GM21786 (cell line): ENCODE measurements around the gene SFMBT1.

Experiments used
- ATAC-seq: cut with Tn5 transposase; IDR thresholded peaks from one replicate; pipeline ENCODE4 v1.9.1; 2021; ENCODE audit not compliant: unreplicated experiment

SFMBT1 gene

DNA sequence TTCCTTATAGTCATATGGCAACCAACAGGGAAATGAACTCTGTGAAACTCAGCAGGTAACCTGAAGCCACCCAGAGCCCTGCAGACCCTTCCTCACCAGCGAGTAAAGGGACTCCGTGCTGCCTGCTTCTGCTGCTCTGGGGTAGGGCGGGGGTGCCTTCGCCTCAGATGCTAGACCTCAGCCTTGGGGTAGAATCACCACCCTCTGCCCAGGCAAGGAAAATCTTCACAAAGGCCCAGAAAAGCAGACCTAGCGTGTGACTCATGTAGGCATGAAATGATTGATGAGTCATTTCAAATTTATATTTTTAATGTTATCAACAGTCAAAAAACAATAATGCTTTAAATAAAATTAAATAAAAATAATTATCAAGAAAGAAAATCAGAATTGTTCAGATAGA, 155.1 kb downstream of the SFMBT1 start:
- ATAC-seq, result no peak

GRCh38 chr3:52889901-52890300, 156.0 kb downstream of the SFMBT1 start:
- ATAC-seq, result no peak

- ATAC-seq, result no peak
Observed at GRCh38 chr3:52887166-52887565, 158.7 kb downstream of the SFMBT1 start.

DNA sequence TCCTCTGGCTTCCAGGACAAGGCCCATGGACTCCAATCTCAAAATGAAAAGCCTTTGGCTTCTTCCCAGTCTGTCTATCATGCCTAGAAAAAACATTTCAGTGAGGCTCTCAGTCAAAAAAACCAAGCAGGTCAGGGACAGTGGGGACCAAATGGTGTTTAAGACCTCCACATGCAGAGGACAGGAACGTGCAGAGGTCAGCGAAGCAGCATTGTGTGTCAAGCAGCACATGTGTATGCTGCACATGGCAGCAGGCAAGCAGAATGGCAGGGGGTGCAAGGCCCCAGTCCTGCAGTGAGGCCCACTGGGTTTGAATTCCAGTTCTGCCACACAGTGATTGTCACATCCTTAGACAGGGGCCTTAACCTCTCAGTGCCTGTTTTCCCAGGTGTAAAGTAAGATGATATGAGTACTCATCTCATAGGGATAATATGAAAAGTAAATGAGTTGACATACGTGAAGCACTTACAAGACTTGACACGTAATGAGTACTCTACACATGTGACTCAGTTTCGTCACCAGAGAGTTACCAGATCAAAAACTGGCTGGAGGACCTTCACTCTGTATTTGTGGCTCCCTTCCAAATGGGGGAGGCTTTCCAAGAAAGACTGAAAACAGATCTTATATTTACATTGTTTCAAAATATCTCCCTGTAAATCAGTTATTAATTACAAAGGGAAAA, 159.7 kb downstream of the SFMBT1 start:
- ATAC-seq, result no peak

DNA sequence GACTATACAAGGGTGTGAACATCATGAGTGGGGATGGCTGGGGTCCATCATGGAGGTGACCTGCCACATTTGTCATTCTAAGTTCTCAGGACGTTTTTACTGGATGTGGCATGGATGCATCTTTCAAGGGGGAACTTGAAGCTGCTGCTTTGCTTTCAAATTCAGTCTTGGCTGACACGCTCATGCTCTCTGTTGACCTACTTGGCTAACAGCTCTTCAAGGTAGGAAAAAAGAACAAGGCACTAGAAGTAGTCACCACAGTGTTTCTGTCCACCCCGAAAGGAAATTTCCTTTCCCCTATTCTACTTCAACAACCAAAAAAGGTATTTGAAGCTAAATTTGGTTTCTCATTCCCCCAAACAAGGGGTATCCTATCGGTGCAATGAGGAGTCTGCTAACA, 163.5 kb downstream of the SFMBT1 start:
- ATAC-seq, result no peak

DNA sequence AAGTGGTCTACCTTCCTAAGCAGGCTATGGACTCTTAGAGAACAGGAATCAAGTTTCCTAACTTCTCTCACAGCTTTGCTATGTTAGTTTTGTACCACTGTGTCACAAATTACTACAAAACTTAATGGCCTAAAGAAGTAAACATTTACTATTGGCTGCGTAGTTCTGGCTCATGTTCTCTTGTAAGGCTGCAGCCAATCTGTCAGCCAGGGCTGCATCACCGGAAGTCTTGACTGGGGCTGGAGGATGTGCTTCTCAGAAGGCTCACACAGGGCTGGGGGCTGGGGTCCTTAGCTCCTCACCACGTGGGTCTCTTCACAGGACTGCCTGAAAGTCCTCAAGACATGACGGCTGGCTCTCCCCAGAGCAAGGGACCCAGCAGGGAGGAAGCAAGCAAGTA, 164.0 kb downstream of the SFMBT1 start:
- ATAC-seq, result no peak

DNA sequence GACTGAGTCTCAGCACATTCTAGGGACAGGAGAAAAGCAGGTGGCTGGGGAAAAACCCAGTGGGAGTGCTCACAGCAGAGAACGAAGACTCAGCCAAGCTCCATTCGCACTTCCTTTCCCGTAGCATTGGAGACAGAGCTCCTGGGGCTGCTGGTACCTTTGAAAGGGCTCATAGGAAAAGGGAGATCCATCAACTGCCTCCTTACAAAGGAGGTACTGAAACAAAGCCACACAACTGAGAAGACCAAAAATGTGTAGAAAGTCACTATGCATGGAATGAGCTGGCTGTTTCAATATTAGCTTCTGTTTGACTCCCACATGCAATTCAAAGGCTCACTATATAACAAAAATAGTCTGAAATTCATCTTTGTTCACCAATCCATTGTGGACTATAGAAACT, 165.4 kb downstream of the SFMBT1 start:
- no peak for ATAC-seq

GRCh38 chr3:52880047-52880446, 165.8 kb downstream of the SFMBT1 start:
- no peak for ATAC-seq

GRCh38 chr3:52879581-52879980, 166.3 kb downstream of the SFMBT1 start:
- ATAC-seq, result no peak

- no peak for ATAC-seq
Observed at GRCh38 chr3:52879090-52879489, 166.8 kb downstream of the SFMBT1 start.

DNA sequence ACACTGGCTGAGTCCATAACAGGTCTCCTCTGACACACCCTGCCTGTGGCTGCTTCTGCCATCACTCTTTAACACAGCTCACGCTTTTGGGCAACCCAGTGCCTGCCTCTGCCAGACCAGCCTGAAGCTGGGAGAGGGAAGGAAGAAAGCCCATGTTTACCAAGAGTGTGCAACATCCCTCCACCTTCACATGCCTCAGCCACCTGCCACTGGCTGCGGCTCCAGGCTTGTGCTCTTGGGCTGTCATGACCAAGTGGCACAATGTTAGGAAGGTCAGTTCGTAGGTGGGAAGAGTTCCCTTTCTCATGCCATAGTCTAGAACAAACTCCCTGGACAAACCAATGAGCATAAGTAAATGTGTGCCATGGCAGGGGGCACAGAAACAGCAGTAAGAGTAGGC, 168.8 kb downstream of the SFMBT1 start:
- ATAC-seq, result no peak

GRCh38 chr3:52874864-52875587, 170.8 kb downstream of the SFMBT1 start:
- ATAC-seq, result no peak

DNA sequence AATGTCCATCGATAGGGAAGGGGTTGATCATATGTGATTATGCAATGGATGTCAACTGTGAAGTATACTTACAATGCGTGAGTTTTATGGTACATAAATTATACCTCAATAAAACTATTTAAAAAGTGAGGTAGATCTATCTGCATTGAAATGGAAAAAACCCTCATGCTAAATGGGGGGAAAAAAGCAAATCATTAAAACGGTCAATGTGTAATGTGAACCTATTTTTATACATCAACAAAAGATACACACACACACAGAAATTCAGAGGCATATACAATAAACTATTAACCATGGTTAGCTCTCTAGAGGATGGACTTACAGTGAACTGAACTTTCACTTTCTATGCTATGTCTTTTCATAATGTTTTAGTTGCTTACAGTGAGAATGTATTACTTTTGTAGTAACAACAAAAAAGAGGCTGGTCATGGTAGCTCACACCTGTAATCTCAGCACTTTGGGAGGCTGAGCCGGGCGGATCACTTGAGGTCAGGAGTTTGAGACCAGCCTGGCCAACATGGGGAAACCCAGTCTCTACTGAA, 171.6 kb downstream of the SFMBT1 start:
- peak; percentile 72 for ATAC-seq

DNA sequence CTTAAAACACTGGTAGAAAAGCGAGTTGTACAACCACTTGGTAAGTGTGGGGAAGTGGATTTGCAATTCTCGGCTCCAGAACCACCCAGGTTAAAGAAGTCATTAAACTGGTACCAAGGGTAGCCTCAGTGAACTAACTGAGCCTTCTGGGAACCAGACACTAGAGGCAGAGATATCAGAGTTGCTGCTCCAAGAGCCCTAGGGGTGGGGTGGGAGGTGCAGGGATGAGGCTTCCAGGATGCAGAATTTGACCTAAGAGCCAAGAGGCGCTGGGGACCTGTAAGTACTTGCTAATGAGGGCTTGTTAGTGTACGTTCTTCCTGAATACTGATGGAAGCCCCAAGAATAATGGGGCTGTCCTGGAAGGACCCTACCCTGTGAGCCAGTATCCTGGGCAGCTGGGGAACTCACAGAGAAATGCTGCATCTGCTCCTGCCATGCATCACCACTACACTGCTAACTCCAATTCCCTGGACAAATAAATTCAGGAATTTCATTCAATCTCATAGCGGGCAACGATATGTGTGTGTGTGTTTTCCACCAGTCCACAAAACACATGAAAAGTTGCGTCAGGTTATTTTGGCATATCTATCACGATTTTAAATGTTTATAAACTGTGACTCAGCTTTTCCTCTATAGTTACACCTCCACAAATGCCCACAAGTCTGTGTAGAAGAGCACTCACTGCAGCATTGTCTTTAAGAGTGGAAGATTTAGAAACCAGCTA, 172.3 kb downstream of the SFMBT1 start:
- no peak for ATAC-seq

DNA sequence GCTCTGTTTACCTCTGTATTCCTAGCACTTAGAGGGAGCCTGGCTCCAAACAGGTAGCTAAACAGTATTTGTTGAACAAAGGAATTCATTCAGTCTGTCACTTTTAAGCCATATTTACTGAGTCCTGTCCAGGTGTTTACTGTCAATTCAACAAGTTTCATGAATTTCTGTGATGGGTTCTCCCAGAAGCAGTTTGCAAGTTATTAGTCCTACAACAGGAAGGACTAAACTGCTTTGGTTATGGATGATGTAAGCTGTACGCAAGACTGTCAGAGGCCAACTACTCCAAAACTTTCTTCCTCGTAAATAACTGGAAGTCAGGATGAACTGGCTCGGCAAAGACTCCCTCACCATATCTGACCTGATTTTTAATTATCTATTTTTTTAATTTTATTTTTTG, 173.6 kb downstream of the SFMBT1 start:
- ATAC-seq, result no peak

DNA sequence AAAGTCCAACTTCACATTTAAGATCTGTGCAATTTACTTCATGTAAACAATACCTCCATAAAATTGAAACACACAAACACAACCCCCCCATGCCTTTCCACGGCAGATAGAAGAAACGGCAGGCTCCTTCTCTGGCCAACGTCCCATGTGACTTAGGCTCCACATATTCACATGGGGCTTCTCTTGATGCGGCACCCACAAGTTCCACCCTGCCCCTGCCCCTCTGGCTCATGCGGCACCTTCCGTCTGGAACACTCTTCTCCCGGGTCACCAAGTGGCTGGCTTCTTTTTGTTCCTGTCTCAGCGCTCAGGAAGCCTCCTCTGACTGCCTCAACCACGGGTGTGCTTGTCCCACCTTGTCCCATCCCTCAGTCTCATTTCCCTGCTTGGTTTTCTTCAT, 174.1 kb downstream of the SFMBT1 start:
- ATAC-seq, result no peak

DNA sequence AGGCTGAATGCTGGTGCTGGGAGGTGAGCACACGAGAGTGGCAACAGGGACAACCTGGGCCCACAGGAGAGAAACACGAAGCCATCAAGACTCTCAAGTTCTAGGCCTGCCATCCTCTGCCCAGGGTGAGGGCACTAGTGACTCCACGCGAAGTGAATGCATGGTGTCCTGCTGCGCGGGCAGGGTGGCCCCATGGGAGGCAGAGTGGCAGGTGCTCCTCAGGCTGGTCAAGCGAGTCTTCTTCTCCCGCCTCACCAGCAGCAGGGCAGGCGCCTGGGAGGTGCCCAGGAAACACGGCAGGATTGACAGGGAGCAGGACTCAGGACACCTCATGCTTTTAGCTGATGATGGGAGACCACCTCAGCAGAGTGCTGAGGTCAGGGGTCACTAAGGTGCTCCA, 175.4 kb downstream of the SFMBT1 start:
- ATAC-seq, result no peak

DNA sequence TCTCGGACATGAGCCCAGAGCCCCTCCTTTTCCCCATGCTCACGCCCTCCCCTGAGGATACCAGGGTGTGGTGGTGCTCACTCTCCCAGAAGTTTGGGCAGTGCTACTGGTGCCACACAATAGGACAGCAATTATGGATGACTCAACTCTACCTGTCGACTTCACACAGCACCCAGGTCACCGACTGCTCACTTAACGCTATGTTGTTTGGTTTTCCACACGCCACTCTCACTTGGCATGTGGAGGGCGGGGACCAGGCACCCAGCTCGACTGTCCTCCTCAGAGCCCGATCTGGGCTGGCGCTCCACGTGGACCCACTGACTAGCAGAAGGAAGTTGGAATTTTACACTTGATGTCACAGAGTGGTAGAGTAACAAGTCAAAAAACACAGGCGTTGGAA, 179.4 kb downstream of the SFMBT1 start:
- ATAC-seq, result no peak

GRCh38 chr3:52865994-52866393, 179.9 kb downstream of the SFMBT1 start:
- ATAC-seq, result no peak

DNA sequence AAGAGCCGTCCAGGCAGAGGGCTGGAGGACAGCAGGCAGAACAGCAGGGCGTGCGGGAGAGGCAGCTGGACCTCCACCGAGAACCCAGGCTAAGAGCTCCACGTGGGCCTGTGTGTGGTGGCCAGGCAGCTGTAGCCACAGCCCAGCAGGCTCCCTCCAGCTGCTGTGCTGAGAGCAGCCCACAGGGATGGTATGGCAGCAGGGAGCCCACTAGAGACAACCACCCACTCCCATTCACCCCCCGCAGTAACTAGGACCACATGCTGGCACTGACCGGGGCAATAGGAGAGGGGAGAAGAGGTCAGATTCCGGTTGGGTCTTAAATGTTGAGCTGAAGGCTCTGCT, 185.5 kb downstream of the SFMBT1 start:
- no peak for ATAC-seq

- ATAC-seq, result no peak
Observed at GRCh38 chr3:52859686-52860423, 186.0 kb downstream of the SFMBT1 start.
